ENCODE data around the gene HUNK. TPM values are rescaled to one million over a fixed set of nuclear protein-coding genes. Genes with fewer than 3 reads are reported as not detected.

The HUNK gene
- total RNA-seq, 4 donors from 2014 or later: 0.22 to 1.2 (median 0.36) TPM

DNA sequence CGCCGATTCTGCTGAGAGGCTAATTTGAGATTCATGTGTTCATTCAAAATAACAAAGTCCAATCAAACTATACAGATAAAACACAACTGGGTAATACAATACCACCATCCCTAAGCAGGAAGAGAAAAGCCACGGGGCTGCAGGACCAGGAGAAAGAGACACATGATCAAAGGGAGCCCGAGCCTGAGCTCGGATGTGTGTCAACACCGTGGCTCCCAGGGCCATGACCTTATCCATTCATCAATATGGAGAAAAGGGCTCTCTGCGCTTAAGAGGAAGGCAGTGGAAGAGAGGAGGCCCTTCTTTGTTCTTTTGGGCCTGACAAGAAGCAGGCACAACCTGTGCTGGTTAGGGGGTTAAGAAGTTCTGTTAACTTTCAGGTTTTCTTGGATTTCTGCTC is 56.7 kb downstream of the HUNK start:
- intact Hi-C loops (cut with DNase I): no loop called here
- TF ChIP-seq POLR2A (IDR thresholded peaks at IDR 0.05) (no peak), CTCF (IDR thresholded peaks at IDR 0.05) (no peak)
- H3K36me3 ChIP-seq: no peaks in the 10 kb centered on the region
- no peaks in the 10 kb centered on the region for H3K9me3 ChIP-seq
- no peaks in the 10 kb centered on the region for H3K27me3 ChIP-seq
- H3K4me1 ChIP-seq: no peaks in the 10 kb centered on the region
- H3K27ac ChIP-seq: no peak overlapping the region
- DNase-seq: no peak
- H3K4me3 ChIP-seq (replicated peaks in 1 of 3): no peak overlapping the region
- 80 to 81% methylated on average over 7 of the region's 7 CpGs for whole genome bisulfite sequencing, 2 donors

DNA sequence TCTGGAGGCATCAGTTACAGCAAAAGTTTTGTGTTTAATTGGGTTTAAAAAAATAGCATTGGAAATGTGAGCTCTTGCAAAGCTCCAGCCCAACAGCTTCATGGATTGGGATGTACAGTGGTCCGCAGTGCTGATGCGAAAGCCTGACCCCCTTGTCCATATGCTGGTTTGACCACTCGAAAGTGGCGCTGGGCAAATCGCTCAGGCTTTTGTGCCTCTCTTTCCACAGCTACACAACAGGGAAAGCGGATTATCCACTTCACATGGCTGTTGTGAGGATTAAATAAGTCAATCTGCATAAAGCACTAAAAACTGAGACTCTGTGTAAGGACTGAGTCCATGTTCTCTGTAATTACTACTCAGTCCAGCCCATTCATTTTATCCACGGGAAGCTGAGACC is 57.2 kb downstream of the HUNK start:
- no peak overlapping the region for H3K4me3 ChIP-seq (replicated peaks in 1 of 3)
- H3K36me3 ChIP-seq: no peaks in the 10 kb centered on the region
- no peaks in the 10 kb centered on the region for H3K4me1 ChIP-seq
- TF ChIP-seq POLR2A (IDR thresholded peaks at IDR 0.05) (no peak), CTCF (IDR thresholded peaks at IDR 0.05) (no peak)
- H3K27ac ChIP-seq: no peak overlapping the region
- H3K9me3 ChIP-seq: no peaks in the 10 kb centered on the region
- intact Hi-C loops (cut with DNase I): no loop called here
- WGBS, 2 donors: 94 to 97% methylated on average over 7 of the region's 7 CpGs
- no peak for DNase-seq
- H3K27me3 ChIP-seq: no peaks in the 10 kb centered on the region

GRCh38 chr21:31931644-31932469 is 59.0 kb downstream of the HUNK start:
- Histone ChIP-seq H3K9me3 (no peaks in the 10 kb centered on the region), H3K4me3 (replicated peaks in 1 of 3) (no peak overlapping the region), H3K36me3 (no peaks in the 10 kb centered on the region), H3K27ac (no peak overlapping the region), H3K27me3 (no peaks in the 10 kb centered on the region), H3K4me1 (no peaks in the 10 kb centered on the region)
- 91 to 95% methylated on average over 23 of the region's 23 CpGs for WGBS, 2 donors
- no peak for DNase-seq
- TF ChIP-seq POLR2A (IDR thresholded peaks at IDR 0.05) (no peak), CTCF (IDR thresholded peaks at IDR 0.05) (no peak)
- intact Hi-C loops (cut with DNase I): no loop called here

GRCh38 chr21:31932470-31932764 is 59.6 kb downstream of the HUNK start:
- intact Hi-C loops (cut with DNase I): no loop called here
- TF ChIP-seq CTCF (IDR thresholded peaks at IDR 0.05) (no peak), POLR2A (IDR thresholded peaks at IDR 0.05) (no peak)
- no peak for DNase-seq
- no peak overlapping the region for H3K4me3 ChIP-seq (replicated peaks in 1 of 3)
- WGBS, 2 donors: 89 to 92% methylated on average over 1 of the region's 1 CpG
- H3K27me3 ChIP-seq: no peaks in the 10 kb centered on the region
- H3K4me1 ChIP-seq: no peaks in the 10 kb centered on the region
- H3K9me3 ChIP-seq: no peaks in the 10 kb centered on the region
- H3K27ac ChIP-seq: no peak overlapping the region
- no peaks in the 10 kb centered on the region for H3K36me3 ChIP-seq

DNA sequence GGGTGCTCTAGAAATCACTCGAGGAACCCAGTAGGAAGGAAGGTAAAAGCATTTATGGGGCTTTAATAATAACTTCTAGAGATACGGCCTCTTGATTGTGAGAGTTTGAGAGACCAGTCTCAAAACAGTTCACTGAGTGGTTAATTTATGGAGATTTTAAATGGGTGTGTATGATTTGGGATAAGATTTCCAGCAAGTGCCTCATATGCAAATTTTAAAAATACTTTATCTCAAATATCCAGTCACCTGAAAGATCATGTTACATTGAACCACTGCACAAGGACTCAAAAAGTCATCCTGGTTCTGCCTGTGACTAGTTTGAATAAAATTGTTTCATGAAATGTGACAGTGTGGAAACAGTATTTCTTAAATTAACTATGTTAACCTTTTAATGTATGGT is 64.5 kb downstream of the HUNK start:
- TF ChIP-seq CTCF (IDR thresholded peaks at IDR 0.05) (no peak), POLR2A (IDR thresholded peaks at IDR 0.05) (no peak)
- Histone ChIP-seq H3K4me1 (no peaks in the 10 kb centered on the region), H3K27ac (no peak overlapping the region), H3K9me3 (no peaks in the 10 kb centered on the region), H3K36me3 (no peaks in the 10 kb centered on the region), H3K4me3 (replicated peaks in 1 of 3) (no peak overlapping the region), H3K27me3 (no peaks in the 10 kb centered on the region)
- DNase-seq: no peak
- intact Hi-C loops (cut with DNase I): no loop called here
- WGBS, 2 donors: 46 to 68% methylated on average over 2 of the region's 2 CpGs
